Immature natural killer cell (primary cell): ENCODE results near the gene CDKN1A. TPM values are rescaled to one million over a fixed set of nuclear protein-coding genes. Genes with fewer than 3 reads are reported as not detected.
"Not testable (repeated sequence)": the region's sequence is repeated elsewhere in the genome, so short reads cannot be mapped to it uniquely, and the experiment has no call there.

Experiments
- DNase-seq, 3 donors: peaks; one replicate each; pipeline ENCODE4 v3.0.0; 2022; ENCODE audit warnings: mixed read lengths in 1 of 3
- H3K27ac Mint-ChIP-seq, 6 donors: one replicate each; pipeline ENCODE4 v1.8.0; 2020; ENCODE audit warnings: mixed read lengths in 6 of 6, mild to moderate bottlenecking in 5 of 6, inconsistent platforms in 4 of 6, moderate library complexity in 3 of 6
- H3K27me3 Mint-ChIP-seq, 3 donors: one replicate each; pipeline ENCODE4 v1.8.0; 2020 to 2021; ENCODE audit warnings: low read depth in 3 of 3, mild to moderate bottlenecking in 3 of 3, mixed read lengths in 3 of 3, moderate library complexity in 3 of 3, inconsistent platforms in 1 of 3
- H3K36me3 Mint-ChIP-seq, 3 donors: one replicate each; pipeline ENCODE4 v1.8.0; 2020; ENCODE audit warnings: mixed read lengths in 3 of 3, inconsistent platforms in 2 of 3, mild to moderate bottlenecking in 2 of 3
- H3K4me1 Mint-ChIP-seq, 2 donors: one replicate each; pipeline ENCODE4 v1.8.0; 2020; ENCODE audit warnings: inconsistent platforms in 2 of 2, mild to moderate bottlenecking in 2 of 2, mixed read lengths in 2 of 2, moderate library complexity in 1 of 2
- H3K4me3 Mint-ChIP-seq, 5 donors: one replicate each; pipeline ENCODE4 v1.8.0; 2020; ENCODE audit warnings: mild to moderate bottlenecking in 5 of 5, mixed read lengths in 5 of 5, inconsistent platforms in 3 of 5, moderate library complexity in 3 of 5
- H3K9me3 Mint-ChIP-seq, 6 donors: one replicate each; pipeline ENCODE4 v1.8.0; 2020; ENCODE audit warnings: mild to moderate bottlenecking in 6 of 6, mixed read lengths in 6 of 6, inconsistent platforms in 4 of 6, moderate library complexity in 3 of 6
- polyA plus RNA-seq, 3 donors: library from polyadenylated mRNA; unstranded; fragments of 300-500 nt; fragmentation: Illumina TruSeq; gene quantifications; one replicate each; pipeline ENCODE4 v1.2.3, GENCODE V29; 2021

The CDKN1A gene
- polyA plus RNA-seq, 3 donors from 2014 or later: 3.3 to 13.6 (median 7.0) TPM

DNA sequence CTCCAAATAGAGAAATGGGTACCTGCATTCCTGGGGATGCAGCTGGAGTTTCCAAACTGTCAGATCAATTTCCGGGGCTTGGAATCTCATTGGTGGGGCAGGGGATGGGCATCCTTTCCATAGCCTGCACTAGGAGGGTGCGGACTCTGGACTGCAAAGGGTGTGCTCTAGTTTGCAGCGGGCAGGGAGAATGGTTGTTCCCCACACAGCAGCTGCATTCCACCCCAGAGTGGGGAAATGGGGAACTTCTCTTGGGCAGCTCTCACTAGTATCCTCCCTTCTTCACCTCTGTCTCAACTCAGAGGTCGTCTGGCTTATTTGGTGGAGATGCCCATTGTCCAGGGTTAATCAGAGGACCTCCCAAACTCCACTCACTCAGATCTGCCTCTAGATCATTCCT is 34.5 kb upstream of the CDKN1A start:
- Mint-ChIP-seq H3K27me3 (no peaks in the 10 kb centered on the region), H3K36me3 (no peaks in the 10 kb centered on the region), H3K4me1 (no peaks in the 10 kb centered on the region), H3K9me3 (no peaks in the 10 kb centered on the region), H3K27ac (no peak overlapping the region), H3K4me3 (no peak overlapping the region)
- no peak for DNase-seq

GRCh38 chr6:36649086-36649485 is 29.4 kb upstream of the CDKN1A start:
- H3K36me3 Mint-ChIP-seq: no peaks in the 10 kb centered on the region
- no peaks in the 10 kb centered on the region for H3K4me1 Mint-ChIP-seq
- DNase-seq: no peak
- H3K4me3 Mint-ChIP-seq: no peak overlapping the region
- peaks cover 0 to 4% (median 2%) of the 10 kb centered on the region in 3 donors for H3K27me3 Mint-ChIP-seq
- no peak overlapping the region for H3K27ac Mint-ChIP-seq
- H3K9me3 Mint-ChIP-seq: no peaks in the 10 kb centered on the region

DNA sequence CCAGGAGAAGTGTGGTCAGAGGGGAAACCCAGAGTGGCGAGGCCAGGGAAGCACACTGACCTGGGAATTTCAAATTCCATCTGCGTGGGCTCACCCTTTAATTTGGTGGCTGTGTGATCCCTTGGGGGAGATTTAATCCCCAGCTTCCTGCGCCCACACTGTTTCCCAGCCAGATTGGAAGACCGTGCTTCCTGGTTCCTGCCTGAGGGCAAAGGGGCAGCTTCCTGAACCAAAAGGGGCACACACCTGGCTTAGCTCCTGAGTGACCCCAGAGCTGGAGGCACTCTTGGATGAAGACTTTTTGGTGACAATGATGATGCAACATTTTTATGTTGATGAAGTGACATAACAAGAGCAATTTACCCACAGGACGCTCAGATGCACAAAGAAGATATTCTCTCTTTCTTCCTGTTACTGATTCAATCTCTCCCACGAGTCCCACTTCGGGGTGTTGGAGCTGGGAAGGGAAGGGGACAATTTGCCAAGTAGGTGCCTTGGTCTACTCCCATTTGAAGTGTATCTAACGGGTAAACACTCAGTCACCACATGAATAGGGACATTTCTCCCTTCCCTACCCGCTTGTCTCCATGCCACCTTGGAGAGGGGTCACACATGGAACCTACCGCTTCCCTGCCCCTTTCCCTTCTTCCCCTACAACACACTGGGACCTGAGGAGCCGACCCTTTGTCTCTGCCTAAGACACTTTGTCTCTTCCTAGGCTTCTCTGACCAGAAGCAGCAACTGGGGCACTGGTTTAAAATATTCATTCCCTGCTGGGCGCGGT is 28.6 kb upstream of the CDKN1A start:
- H3K9me3 Mint-ChIP-seq: no peaks in the 10 kb centered on the region
- peaks cover 0 to 8% (median 2%) of the 10 kb centered on the region in 3 donors for H3K27me3 Mint-ChIP-seq
- no peak overlapping the region for H3K4me3 Mint-ChIP-seq
- no peaks in the 10 kb centered on the region for H3K4me1 Mint-ChIP-seq
- H3K27ac Mint-ChIP-seq: no peak overlapping the region
- no peaks in the 10 kb centered on the region for H3K36me3 Mint-ChIP-seq
- no peak for DNase-seq

- no peaks in the 10 kb centered on the region for H3K36me3 Mint-ChIP-seq
- no peaks in the 10 kb centered on the region for H3K9me3 Mint-ChIP-seq
- peaks cover 0 to 16% (median 2%) of the 10 kb centered on the region in 3 donors for H3K27me3 Mint-ChIP-seq
- H3K4me1 Mint-ChIP-seq: no peaks in the 10 kb centered on the region
- no peak overlapping the region for H3K4me3 Mint-ChIP-seq
- no peak for DNase-seq
- no peak overlapping the region for H3K27ac Mint-ChIP-seq
These were observed 27.6 kb upstream of the CDKN1A start for GRCh38 chr6:36650848-36651478.

GRCh38 chr6:36651659-36652379 is 26.7 kb upstream of the CDKN1A start:
- no peaks in the 10 kb centered on the region for H3K9me3 Mint-ChIP-seq
- H3K27me3 Mint-ChIP-seq: peaks cover 0 to 16% (median 2%) of the 10 kb centered on the region in 3 donors
- H3K4me3 Mint-ChIP-seq: no peak overlapping the region
- no peak for DNase-seq
- H3K4me1 Mint-ChIP-seq: no peaks in the 10 kb centered on the region
- H3K36me3 Mint-ChIP-seq: no peaks in the 10 kb centered on the region
- H3K27ac Mint-ChIP-seq: no peak overlapping the region

GRCh38 chr6:36654469-36654868 is 24.0 kb upstream of the CDKN1A start:
- not testable (repeated sequence) for H3K9me3 Mint-ChIP-seq, H3K36me3 Mint-ChIP-seq, H3K4me1 Mint-ChIP-seq, H3K27ac Mint-ChIP-seq, H3K4me3 Mint-ChIP-seq, DNase-seq
- H3K27me3 Mint-ChIP-seq: peaks cover 2 to 20% (median 5%) of the 10 kb centered on the region in 3 donors

- no peak for DNase-seq
- Mint-ChIP-seq H3K4me3 (no peak overlapping the region), H3K27ac (no peak overlapping the region), H3K27me3 (peaks cover 3 to 22% (median 9%) of the 10 kb centered on the region in 3 donors), H3K4me1 (no peaks in the 10 kb centered on the region), H3K9me3 (no peaks in the 10 kb centered on the region), H3K36me3 (no peaks in the 10 kb centered on the region)
These were observed 23.3 kb upstream of the CDKN1A start for GRCh38 chr6:36655085-36655724.

DNA sequence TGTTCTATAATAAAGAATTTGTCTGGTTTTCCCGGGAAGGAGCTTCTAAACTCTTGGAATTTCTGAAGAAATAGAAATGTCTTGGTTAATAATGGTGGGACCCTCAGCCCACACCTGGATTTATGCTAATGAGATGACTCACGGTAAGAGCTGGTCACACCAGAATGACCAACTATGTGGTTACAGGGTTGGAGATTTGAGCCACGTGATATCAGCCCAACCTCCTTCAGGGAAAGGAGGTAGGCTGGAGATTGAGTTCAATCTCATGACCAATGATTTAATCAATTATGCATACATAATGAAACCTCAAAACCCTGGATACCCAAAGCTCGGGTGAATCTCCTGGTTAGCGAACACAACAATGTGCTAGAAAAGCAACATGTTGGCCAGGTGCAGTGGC is 22.1 kb upstream of the CDKN1A start:
- Mint-ChIP-seq H3K27ac (no peak overlapping the region), H3K36me3 (no peaks in the 10 kb centered on the region), H3K4me1 (no peaks in the 10 kb centered on the region), H3K27me3 (peaks cover 2 to 22% (median 9%) of the 10 kb centered on the region in 3 donors), H3K9me3 (no peaks in the 10 kb centered on the region), H3K4me3 (no peak overlapping the region)
- no peak for DNase-seq

DNA sequence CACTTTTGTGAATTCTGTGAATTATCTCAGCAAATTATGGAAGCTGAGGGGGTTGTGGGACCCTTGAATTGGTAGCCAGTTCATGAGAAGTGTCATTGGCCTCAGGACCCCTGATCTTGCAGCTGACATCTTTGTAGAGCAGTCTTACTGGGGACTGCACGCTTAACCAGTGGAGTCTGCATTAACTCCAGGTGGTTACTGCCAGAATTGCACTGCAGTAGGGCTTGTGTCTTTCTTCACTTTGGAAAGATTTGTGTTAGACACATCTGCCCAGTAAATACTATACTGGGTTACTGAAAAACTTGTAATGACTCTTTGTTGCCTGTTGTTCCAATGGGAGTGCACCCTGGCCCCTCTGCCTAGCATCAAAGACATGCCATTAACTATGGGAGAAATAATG is 21.2 kb upstream of the CDKN1A start:
- Mint-ChIP-seq H3K4me1 (no peaks in the 10 kb centered on the region), H3K27ac (no peak overlapping the region), H3K4me3 (no peak overlapping the region), H3K36me3 (no peaks in the 10 kb centered on the region), H3K27me3 (peaks cover 2 to 20% (median 9%) of the 10 kb centered on the region in 3 donors), H3K9me3 (no peaks in the 10 kb centered on the region)
- no peak for DNase-seq

DNA sequence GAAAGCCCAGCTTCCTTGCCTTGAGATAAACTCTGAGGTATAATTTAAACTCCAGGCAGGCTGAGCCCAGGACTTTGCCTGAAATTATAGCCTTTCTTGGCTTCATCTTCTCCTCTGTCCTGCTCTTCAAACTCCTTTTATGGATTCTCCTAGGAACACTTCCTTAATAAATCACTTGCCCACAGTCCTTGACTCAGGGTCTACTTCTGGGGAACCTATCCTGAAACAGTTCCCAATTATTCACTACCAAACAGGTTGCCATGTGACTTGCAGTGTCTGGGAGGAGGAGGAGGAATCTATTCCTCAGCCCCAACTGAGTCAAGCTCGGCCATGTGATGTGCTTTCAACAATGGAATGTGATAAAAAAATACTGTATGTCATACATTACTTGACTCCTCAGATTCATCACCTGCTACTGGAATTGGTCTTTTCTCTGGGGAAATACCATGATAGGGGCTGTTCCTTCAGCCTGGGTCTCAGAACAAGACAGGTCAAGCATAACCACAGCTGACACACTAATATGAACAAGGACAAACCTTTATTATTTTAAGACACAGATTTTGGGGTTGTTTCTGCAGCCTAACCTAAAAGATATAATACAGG is 20.5 kb upstream of the CDKN1A start:
- DNase-seq: no peak
- no peaks in the 10 kb centered on the region for H3K9me3 Mint-ChIP-seq
- no peak overlapping the region for H3K4me3 Mint-ChIP-seq
- no peaks in the 10 kb centered on the region for H3K4me1 Mint-ChIP-seq
- H3K27ac Mint-ChIP-seq: no peak overlapping the region
- H3K27me3 Mint-ChIP-seq: peaks cover 2 to 20% (median 9%) of the 10 kb centered on the region in 3 donors
- H3K36me3 Mint-ChIP-seq: no peaks in the 10 kb centered on the region

GRCh38 chr6:36659271-36659670 is 19.2 kb upstream of the CDKN1A start:
- Mint-ChIP-seq H3K27me3 (peaks cover 3 to 17% (median 10%) of the 10 kb centered on the region in 3 donors), H3K4me1 (no peaks in the 10 kb centered on the region), H3K27ac (no peak overlapping the region), H3K9me3 (no peaks in the 10 kb centered on the region), H3K4me3 (no peak overlapping the region), H3K36me3 (no peaks in the 10 kb centered on the region)
- no peak for DNase-seq

- no peak overlapping the region for H3K27ac Mint-ChIP-seq
- no peaks in the 10 kb centered on the region for H3K36me3 Mint-ChIP-seq
- DNase-seq: no peak
- no peaks in the 10 kb centered on the region for H3K4me1 Mint-ChIP-seq
- H3K9me3 Mint-ChIP-seq: no peaks in the 10 kb centered on the region
- no peak overlapping the region for H3K4me3 Mint-ChIP-seq
- H3K27me3 Mint-ChIP-seq: peaks cover 3 to 14% (median 7%) of the 10 kb centered on the region in 3 donors
These were observed 17.6 kb upstream of the CDKN1A start for GRCh38 chr6:36660771-36661471.

GRCh38 chr6:36662380-36662779 is 16.1 kb upstream of the CDKN1A start:
- no peaks in the 10 kb centered on the region for H3K36me3 Mint-ChIP-seq
- peaks cover 3 to 12% (median 6%) of the 10 kb centered on the region in 3 donors for H3K27me3 Mint-ChIP-seq
- H3K4me3 Mint-ChIP-seq: no peak overlapping the region
- H3K4me1 Mint-ChIP-seq: no peaks in the 10 kb centered on the region
- no peak overlapping the region for H3K27ac Mint-ChIP-seq
- H3K9me3 Mint-ChIP-seq: no peaks in the 10 kb centered on the region
- DNase-seq: no peak
